D721Med (cell line): ENCODE measurements around the gene CDC42BPB.
"Not testable (repeated sequence)": the region's sequence is repeated elsewhere in the genome, so short reads cannot be mapped to it uniquely, and the experiment has no call there.

Experiments used
- DNase-seq: peaks from one replicate; pipeline ENCODE4 v3.0.0; 2011; ENCODE audit warnings: low spot score; ENCODE audit not compliant: insufficient read length
- FAIRE-seq: peaks from 2 replicates; lab custom pipeline; 2011; peaks lifted over from hg19 to GRCh38; lab: Jason Lieb, UNC
- TF ChIP-seq, protein P1 (sequence below): IDR thresholded peaks from 2 replicates; pipeline ENCODE4 v1.5.1; 2012; ENCODE audit warnings: mild to moderate bottlenecking, control low read depth; ENCODE audit not compliant: insufficient read depth; ENCODE audit errors: missing control alignments

The CDC42BPB gene

DNA sequence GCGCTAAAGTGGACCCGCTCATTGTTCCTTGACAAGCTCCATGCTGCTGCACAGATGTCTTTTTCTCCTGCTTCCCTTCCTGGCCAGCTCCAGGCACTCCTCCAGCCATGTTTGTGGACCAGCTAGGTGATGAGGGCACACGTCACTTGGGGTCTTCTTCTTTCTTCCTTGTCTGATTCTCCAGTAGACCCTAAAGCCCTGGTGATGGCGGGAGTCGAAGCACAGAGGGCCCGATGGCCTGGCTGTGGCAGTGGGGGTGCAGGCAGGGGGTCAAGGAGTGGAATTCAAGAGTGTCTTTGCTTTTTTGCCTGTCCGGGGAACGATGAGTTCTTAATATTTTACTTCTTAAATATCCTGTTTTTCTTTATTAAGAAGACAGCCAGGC is 157.8 kb downstream of the CDC42BPB start:
- DNase-seq (no peak), FAIRE-seq (no peak)
- TF ChIP-seq, protein P1, sequence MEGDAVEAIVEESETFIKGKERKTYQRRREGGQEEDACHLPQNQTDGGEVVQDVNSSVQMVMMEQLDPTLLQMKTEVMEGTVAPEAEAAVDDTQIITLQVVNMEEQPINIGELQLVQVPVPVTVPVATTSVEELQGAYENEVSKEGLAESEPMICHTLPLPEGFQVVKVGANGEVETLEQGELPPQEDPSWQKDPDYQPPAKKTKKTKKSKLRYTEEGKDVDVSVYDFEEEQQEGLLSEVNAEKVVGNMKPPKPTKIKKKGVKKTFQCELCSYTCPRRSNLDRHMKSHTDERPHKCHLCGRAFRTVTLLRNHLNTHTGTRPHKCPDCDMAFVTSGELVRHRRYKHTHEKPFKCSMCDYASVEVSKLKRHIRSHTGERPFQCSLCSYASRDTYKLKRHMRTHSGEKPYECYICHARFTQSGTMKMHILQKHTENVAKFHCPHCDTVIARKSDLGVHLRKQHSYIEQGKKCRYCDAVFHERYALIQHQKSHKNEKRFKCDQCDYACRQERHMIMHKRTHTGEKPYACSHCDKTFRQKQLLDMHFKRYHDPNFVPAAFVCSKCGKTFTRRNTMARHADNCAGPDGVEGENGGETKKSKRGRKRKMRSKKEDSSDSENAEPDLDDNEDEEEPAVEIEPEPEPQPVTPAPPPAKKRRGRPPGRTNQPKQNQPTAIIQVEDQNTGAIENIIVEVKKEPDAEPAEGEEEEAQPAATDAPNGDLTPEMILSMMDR, result no peak

GRCh38 chr14:102898776-102899515 is 158.4 kb downstream of the CDC42BPB start:
- no peak for DNase-seq
- TF ChIP-seq, protein P1, result no peak
- no peak for FAIRE-seq

GRCh38 chr14:102898298-102898697 is 159.1 kb downstream of the CDC42BPB start:
- FAIRE-seq, result no peak
- no peak for DNase-seq
- TF ChIP-seq, protein P1, result no peak

- TF ChIP-seq, protein P1, result no peak
- DNase-seq (no peak), FAIRE-seq (no peak)
These were observed 159.9 kb downstream of the CDC42BPB start for GRCh38 chr14:102897299-102898027.

- not testable (repeated sequence) for FAIRE-seq, DNase-seq
These were observed 160.6 kb downstream of the CDC42BPB start for GRCh38 chr14:102896735-102897134.

- no peak for FAIRE-seq
- DNase-seq, result no peak
These were observed 163.9 kb downstream of the CDC42BPB start for GRCh38 chr14:102893452-102893851.

DNA sequence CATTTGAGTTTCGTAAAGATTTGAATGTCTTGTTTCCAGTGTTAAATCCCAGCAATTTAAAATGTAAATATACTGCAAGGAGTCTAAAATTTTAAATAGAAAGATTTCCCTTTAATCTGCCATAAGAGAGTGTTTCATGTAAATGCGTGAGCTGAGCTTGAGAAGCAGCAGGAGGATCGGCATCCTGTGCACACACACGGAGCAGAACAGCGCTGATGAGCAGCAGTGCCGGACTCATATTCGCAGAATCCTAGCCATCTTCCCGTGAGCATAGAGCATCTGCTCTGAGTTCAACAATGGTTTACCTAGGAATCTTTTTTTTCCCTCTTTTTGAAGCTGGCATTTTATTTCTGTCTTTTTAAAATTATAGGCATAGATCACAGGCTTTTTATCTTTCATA is 164.7 kb downstream of the CDC42BPB start:
- no peak for DNase-seq
- no peak for FAIRE-seq
- TF ChIP-seq, protein P1, result no peak

More at GRCh38 chr14:102893452-102893851, 163.9 kb downstream of the CDC42BPB start:
- TF ChIP-seq, protein P1, result no peak
